Heart right ventricle (tissue), 16 donors: ENCODE data around the gene PDZD2. TPM values are rescaled to one million over a fixed set of nuclear protein-coding genes. Genes with fewer than 3 reads are reported as not detected.

Experiments
- ATAC-seq, 8 donors: fragments of 200-7000 bp; cut with Tn5 transposase; one replicate each; pipeline ENCODE4 v1.9.1; 2020; ENCODE audit warnings: mild to moderate bottlenecking in 8 of 8, moderate library complexity in 8 of 8, moderate number of reproducible peaks in 1 of 8
- DNase-seq, 2 donors: peaks; one replicate each; pipeline ENCODE4 v3.0.0-alpha.2; 2020
- H3K27ac ChIP-seq, 10 donors: fragments of 200-600 bp; sonication (generic) in 2 of 10; one replicate each; pipeline versions ENCODE4 v1.5.0 to v1.8.0; 2020 to 2022; ENCODE audit warnings: mild to moderate bottlenecking in 3 of 10
- H3K27me3 ChIP-seq, 7 donors: fragments of 200-600 bp; one replicate each; pipeline ENCODE4 v1.8.0; 2021 to 2022; ENCODE audit warnings: mild to moderate bottlenecking in 2 of 7
- H3K36me3 ChIP-seq, 9 donors: fragments of 200-600 bp; sonication (generic) in 1 of 9; one replicate each; pipeline versions ENCODE4 v1.5.0 to v1.8.0; 2020 to 2022; ENCODE audit warnings: mild to moderate bottlenecking in 2 of 9
- H3K4me1 ChIP-seq, 9 donors: fragments of 200-600 bp; sonication (generic) in 1 of 9; one replicate each; pipeline versions ENCODE4 v1.5.0 to v1.8.0; 2020 to 2022; ENCODE audit warnings: mild to moderate bottlenecking in 4 of 9
- H3K4me3 ChIP-seq, 10 donors: fragments of 200-600 bp; sonication (generic) in 2 of 10; one replicate each; pipeline versions ENCODE4 v1.5.0 to v1.8.0; 2020 to 2022; ENCODE audit warnings: mild to moderate bottlenecking in 7 of 10, moderate library complexity in 2 of 10
- H3K9me3 ChIP-seq, 11 donors: fragments of 200-600 bp in 10 of 11; sonication (generic) in 2 of 11; one replicate each; pipeline versions ENCODE4 v1.5.0 to v1.8.0; 2013 to 2022; ENCODE audit warnings: mild to moderate bottlenecking in 2 of 11, control low read depth in 1 of 11, moderate library complexity in 1 of 11
- WGBS, 2 donors: extraction: QIAGEN DNeasy Blood & Tissue Kit; methylation state at CpG; one replicate each; pipeline ENCODE4 v1.1.7; 2013; ENCODE audit warnings: inconsistent platforms in 1 of 2; 5-methylcytosine and 5-hydroxymethylcytosine counted together
- intact Hi-C, 10 donors: fragments of 100-400 bp; cut with DNase I; formaldehyde crosslinking; loops; one replicate each; pipeline versions ENCODE4 v1.11.1 to v1.14.2; 2022
- polyA plus RNA-seq, 2 donors: library from polyadenylated mRNA; stranded (reverse); fragments of 200-250 nt; gene quantifications; one replicate each; pipeline ENCODE4 v1.2.3, GENCODE V29; 2013
- total RNA-seq, 10 donors: library from RNA; stranded (reverse); fragmentation: NEBNext Ultra II Directional in 3 of 10; extraction: Animal tissue kit (Norgen Biotek cat#: 25700) in 3 of 10; gene quantifications; one replicate each; pipeline versions ENCODE4 v1.2.1 to v1.2.4, GENCODE V29; 2021 to 2023
- TF ChIP-seq, protein P1 (sequence below), 9 donors: fragments of 200-600 bp; sonication (generic) in 2 of 9; IDR thresholded peaks; one replicate each; pipeline versions ENCODE4 v1.5.0 to v1.8.0; 2021 to 2022; ENCODE audit warnings: antibody characterized with exemption in 9 of 9, mild to moderate bottlenecking in 5 of 9, moderate library complexity in 1 of 9
- donor health status: Arrhythmogenic right ventricular cardiomyopathy.
- donor health status: ischemic (EF 13 %, LVEDD 7.1; RV severe dilation, severe dysfunction).
- donor health status: healthy with polysubstance abuse.
- donor health status: DM: no; HTN: yes; CAD: no.
- donor health status: DM: no; HTN: no; CAD: no.
- donor health status: ischemic (EF 25% LVEDD 6.9; RV normal size, moderate dysfunction).
- donor health status: ischemic (EF 25% LVEDD 5.7; RV mildly dilated, moderate dysfunction).
- donor health status: healthy.
- donor health status: DM: yes; HTN: yes; CAD: no.
- donor health status: Ischemic cardiomyopathy.
- donor health status: ischemic (EF 35%, LVEDD 5.7; RV mildly dilated, moderate dysfunction).
- donor health status: nonischemic (EF 11% LVEDD 7.7; RV severe dilation, severe dysfunction).
- donor health status: DM: yes; HTN: yes; CAD: no.
- donor health status: PGD.
- donor health status: ischemic (EF 29% LVEDD 5.4; RV normal size, mild dysfunction).
- donor health status: nonischemic (EF 23%, LVEDD 6.1; RV moderate dilation, normal function).

The PDZD2 gene
- total and polyA plus RNA-seq, 12 donors, result 9.0 to 117 (median 82.5) TPM

DNA sequence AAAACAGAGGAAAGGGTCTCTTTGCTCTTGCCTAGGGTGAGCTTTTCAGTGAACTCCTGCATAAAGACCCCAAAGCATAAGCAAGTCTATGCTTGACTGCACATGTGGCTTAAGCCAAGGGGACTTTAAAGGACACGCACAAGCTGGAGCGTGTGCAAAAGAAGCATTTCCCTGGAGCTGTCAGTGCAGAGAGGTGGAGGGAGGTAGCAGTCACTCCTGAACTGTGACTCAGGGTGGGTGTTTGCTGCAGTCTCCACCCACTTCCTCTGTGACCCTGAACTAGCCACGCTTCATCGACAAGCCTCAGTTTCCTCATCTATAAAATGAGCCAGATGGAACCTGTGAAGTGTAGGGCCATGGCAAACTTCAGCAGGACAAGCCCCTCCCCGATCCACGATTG, 72.4 kb downstream of the PDZD2 start:
- H3K4me1 ChIP-seq, result peaks cover 0 to 25% (median 18%) of the 10 kb centered on the region in 9 donors
- H3K27me3 ChIP-seq, result no peaks in the 10 kb centered on the region
- ATAC-seq (peak in 7 of 8 donors; percentile 23 to 63 (median 40)), DNase-seq (no peak)
- peak overlapping the region in 3 of 10 donors; percentile 22 to 40 (median 24) for H3K27ac ChIP-seq
- H3K4me3 ChIP-seq, result no peak overlapping the region
- H3K9me3 ChIP-seq, result no peaks in the 10 kb centered on the region
- TF ChIP-seq, protein P1, sequence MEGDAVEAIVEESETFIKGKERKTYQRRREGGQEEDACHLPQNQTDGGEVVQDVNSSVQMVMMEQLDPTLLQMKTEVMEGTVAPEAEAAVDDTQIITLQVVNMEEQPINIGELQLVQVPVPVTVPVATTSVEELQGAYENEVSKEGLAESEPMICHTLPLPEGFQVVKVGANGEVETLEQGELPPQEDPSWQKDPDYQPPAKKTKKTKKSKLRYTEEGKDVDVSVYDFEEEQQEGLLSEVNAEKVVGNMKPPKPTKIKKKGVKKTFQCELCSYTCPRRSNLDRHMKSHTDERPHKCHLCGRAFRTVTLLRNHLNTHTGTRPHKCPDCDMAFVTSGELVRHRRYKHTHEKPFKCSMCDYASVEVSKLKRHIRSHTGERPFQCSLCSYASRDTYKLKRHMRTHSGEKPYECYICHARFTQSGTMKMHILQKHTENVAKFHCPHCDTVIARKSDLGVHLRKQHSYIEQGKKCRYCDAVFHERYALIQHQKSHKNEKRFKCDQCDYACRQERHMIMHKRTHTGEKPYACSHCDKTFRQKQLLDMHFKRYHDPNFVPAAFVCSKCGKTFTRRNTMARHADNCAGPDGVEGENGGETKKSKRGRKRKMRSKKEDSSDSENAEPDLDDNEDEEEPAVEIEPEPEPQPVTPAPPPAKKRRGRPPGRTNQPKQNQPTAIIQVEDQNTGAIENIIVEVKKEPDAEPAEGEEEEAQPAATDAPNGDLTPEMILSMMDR (IDR thresholded peaks at IDR 0.05), result no peak
- 51 to 55% methylated on average over 6 of the region's 6 CpGs for WGBS, 2 donors
- intact Hi-C loops, result no loop called here
- H3K36me3 ChIP-seq, result no peaks in the 10 kb centered on the region

DNA sequence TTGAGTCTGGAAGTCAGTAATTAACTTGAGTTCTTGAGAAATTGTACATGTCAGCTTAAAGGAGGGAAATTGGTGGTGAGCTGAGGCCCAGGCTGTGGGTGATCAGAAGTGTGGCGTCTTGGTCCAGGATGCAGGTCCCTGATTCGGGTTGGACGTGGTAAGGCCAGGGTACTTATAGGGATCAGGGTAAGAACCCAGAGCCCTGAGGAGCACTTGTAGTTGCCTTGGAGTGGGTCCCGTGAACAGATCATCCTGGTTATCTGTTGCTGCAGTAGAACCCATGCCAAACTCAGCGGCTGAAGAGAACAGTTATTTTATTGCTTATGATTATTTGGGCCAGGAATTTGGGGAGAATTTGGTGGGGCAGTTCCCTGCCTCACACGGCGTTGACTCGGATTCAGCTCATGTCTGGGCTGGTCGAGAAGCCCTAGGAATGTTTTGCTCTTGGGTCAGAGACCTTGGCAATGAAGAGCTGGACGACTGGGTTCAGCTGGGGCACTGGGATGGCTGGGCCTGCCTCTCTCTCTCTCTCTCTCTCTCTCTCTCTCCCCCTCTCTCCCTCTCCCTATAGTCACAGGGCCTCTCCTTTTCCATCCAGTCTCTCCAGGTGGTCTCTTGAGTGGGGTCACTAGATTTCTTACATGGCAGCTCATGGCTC, 73.1 kb downstream of the PDZD2 start:
- intact Hi-C loops, result no loop called here
- H3K27ac ChIP-seq, result peak overlapping the region in 5 of 10 donors; percentile 22 to 42 (median 34)
- ATAC-seq, result peak in 5 of 8 donors; percentile 33 to 45 (median 42)

DNA sequence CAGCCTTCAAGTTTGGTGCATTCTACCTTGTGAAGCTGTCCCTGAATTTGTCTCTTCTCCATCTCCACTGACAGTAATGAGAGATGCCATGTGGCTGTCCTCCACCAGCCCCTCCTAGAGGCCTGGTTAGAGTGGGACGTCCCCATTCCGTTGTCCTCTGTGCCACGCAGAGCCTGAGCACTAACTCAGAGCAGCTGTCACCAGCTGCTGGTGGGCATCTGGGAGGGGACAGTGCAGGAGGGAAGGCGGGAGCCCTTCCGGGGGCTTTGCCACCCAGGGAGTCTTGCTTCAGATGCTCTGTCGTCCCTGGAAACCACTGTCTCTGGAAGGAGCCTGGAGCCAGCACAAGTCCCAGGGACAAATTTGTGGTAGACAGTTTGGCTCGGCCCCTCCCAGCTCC, 78.6 kb downstream of the PDZD2 start:
- intact Hi-C loops, result no loop called here
- Histone ChIP-seq H3K4me3 (no peak overlapping the region), H3K27ac (peak overlapping the region in 1 of 10 donors; percentile 26), H3K27me3 (no peaks in the 10 kb centered on the region), H3K4me1 (peaks cover 0 to 34% (median 5%) of the 10 kb centered on the region in 9 donors), H3K36me3 (no peaks in the 10 kb centered on the region), H3K9me3 (no peaks in the 10 kb centered on the region)
- TF ChIP-seq, protein P1 (IDR thresholded peaks at IDR 0.05), result no peak
- 79 to 80% methylated on average over 7 of the region's 7 CpGs for WGBS, 2 donors
- DNase-seq (no peak), ATAC-seq (peak in 2 of 8 donors; percentile 23 to 24)

More for the DNA sequence above, 73.1 kb downstream of the PDZD2 start:
- Histone ChIP-seq H3K9me3 (no peaks in the 10 kb centered on the region), H3K27me3 (no peaks in the 10 kb centered on the region), H3K36me3 (no peaks in the 10 kb centered on the region), H3K4me3 (no peak overlapping the region), H3K4me1 (peaks cover 0 to 26% (median 18%) of the 10 kb centered on the region in 9 donors)
- DNase-seq, result no peak
- WGBS, 2 donors, result 52 to 64% methylated on average over 10 of the region's 10 CpGs
- TF ChIP-seq, protein P1 (IDR thresholded peaks at IDR 0.05), result no peak

DNA sequence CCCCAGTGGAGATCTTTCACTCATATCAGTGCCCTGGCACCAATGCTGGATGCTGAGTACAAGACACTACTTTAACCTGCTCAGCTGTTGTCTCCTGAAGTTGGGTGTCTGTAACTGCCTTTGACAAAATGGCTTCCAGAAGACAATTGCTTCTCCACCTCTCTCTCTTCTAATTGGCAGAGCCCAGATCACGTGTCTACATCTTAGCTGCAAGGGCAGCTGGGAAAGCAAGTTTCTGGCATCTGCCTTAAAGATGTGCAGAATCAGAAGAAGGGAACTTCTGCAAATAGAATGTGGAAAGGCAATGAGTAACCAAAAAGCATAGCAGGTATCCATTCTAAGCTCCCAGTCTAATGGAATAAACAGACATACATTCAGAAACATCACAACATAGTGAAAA, 81.1 kb downstream of the PDZD2 start:
- Histone ChIP-seq H3K9me3 (no peaks in the 10 kb centered on the region), H3K36me3 (no peaks in the 10 kb centered on the region), H3K4me1 (peaks cover 0 to 34% (median 5%) of the 10 kb centered on the region in 9 donors), H3K27ac (peak overlapping the region in 1 of 10 donors; percentile 5), H3K27me3 (no peaks in the 10 kb centered on the region), H3K4me3 (no peak overlapping the region)
- ATAC-seq (peak in 3 of 8 donors; percentile 25 to 49 (median 45)), DNase-seq (no peak)
- 95 to 100% methylated on average over 1 of the region's 1 CpG for WGBS, 2 donors
- intact Hi-C loops, result no loop called here
- TF ChIP-seq, protein P1 (IDR thresholded peaks at IDR 0.05), result no peak
